ENCODE results near the gene BST2.
A peak's percentile ranks its signal among the peaks of the same experiment; 100 is the strongest.

The BST2 gene

GRCh38 chr19:17424743-17425365, 19.4 kb upstream of the BST2 start:
- H3K4me3 Mint-ChIP-seq = no peak overlapping the region
- H3K27me3 Mint-ChIP-seq = no peaks in the 10 kb centered on the region

GRCh38 chr19:17423429-17424208, 18.2 kb upstream of the BST2 start:
- Mint-ChIP-seq H3K4me3 (no peak overlapping the region), H3K9me3 (no peaks in the 10 kb centered on the region), H3K4me1 (ENCODE audit: low read depth) (peaks cover 17% of the 10 kb centered on the region), H3K27ac (no peak overlapping the region), H3K36me3 (ENCODE audit: low read depth) (no peaks in the 10 kb centered on the region), H3K27me3 (no peaks in the 10 kb centered on the region)

More at GRCh38 chr19:17424743-17425365, 19.4 kb upstream of the BST2 start:
- Mint-ChIP-seq H3K27ac (no peak overlapping the region), H3K9me3 (no peaks in the 10 kb centered on the region), H3K36me3 (ENCODE audit: low read depth) (no peaks in the 10 kb centered on the region), H3K4me1 (ENCODE audit: low read depth) (peaks cover 7% of the 10 kb centered on the region)

DNA sequence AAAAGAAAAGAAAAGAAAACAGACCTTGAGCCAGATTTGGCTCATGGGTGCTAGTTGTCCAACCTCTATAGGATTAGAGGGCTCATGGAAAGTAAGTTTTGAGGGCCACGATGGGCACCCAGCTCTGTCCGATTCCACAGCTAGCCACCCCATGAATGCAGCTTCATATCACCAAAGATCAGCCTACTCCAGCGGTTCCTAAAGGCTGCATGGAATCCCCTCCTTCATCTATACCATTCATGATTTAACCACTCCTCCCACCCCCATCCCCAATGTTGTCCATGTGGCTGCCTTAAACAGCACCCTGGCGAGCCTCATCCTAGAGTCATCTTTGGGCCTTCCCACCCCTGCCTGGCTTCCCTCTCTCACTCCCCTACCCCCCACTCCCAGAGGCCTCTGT, 16.5 kb upstream of the BST2 start:
- Mint-ChIP-seq H3K27ac (no peak overlapping the region), H3K27me3 (no peaks in the 10 kb centered on the region), H3K4me1 (ENCODE audit: low read depth) (peaks cover 18% of the 10 kb centered on the region), H3K36me3 (ENCODE audit: low read depth) (no peaks in the 10 kb centered on the region), H3K4me3 (no peak overlapping the region), H3K9me3 (no peaks in the 10 kb centered on the region)

DNA sequence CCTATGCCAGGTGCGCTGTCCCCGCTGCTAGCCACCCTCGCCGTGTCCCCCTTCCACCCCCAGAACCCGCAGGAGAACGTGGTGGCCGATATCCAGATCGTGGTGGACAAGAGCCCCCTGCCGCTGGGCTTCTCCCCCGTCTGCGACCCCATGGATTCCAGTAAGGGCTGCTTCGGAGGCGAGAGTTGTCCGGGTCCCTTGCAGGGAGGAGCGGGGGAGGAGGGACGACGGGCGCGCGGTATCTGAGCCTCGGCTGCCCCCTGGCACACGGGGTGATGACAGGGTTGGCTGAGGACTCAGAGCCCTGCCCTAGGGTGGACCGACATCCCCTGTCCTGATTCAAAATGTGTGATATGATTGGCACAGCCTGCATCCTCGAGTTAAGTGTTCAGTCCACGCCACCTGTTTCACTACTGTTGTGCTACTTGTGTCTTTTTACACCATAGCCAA, 15.1 kb upstream of the BST2 start:
- Mint-ChIP-seq H3K4me1 (ENCODE audit: low read depth) (peaks cover 18% of the 10 kb centered on the region), H3K36me3 (ENCODE audit: low read depth) (peaks cover 4% of the 10 kb centered on the region), H3K27me3 (no peaks in the 10 kb centered on the region), H3K4me3 (peak overlapping the region; percentile 92), H3K9me3 (no peaks in the 10 kb centered on the region), H3K27ac (peak overlapping the region; percentile 34)

DNA sequence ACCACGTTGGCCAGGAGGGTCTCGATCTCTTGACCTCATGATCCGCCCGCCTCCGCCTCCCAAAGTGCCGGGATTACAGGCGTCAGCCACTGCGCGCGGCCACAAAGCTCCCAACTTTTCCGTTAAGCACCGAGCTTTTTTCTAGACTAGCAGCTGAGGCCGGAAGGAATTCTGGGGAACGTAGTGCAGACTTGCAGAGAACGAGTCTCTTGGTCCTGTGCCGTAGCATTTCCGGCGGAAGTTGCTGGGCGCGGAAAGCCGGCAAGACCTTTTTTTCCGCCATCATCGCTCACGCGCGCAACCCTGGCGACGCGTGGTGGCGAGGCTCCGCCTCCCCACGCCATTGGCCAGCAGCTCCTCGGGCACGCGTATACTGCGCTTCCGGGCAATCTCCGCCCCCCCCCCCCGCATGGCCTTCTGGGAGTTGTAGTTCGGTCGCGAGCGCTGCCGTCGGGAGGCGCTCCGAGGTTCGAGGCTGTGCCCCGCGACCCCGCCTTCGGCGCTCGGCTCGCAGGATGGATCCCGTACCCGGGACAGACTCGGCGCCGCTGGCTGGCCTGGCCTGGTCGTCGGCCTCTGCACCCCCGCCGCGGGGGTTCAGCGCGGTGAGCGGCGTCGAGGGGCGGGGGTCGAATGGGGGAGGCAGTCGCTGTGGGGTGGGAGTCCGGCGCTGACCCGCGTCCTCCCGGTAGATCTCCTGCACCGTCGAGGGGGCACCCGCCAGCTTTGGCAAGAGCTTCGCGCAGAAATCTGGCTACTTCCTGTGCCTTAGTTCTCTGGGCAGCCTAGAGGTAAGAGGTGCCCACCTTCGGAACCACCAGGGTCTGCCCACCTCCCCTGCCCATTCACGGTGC, 14.4 kb upstream of the BST2 start, which contains the start of gene MVB12A:
Gene MVB12A (plus strand): TSS at position 427 of the 854 bp plus-strand sequence. CDS start 89 bp downstream, at position 516.
- Mint-ChIP-seq H3K36me3 (ENCODE audit: low read depth) (peaks cover 10% of the 10 kb centered on the region), H3K27ac (peak within 1 kb of the TSS; percentile 90), H3K9me3 (no peaks in the 10 kb centered on the region), H3K27me3 (no peaks in the 10 kb centered on the region), H3K4me1 (ENCODE audit: low read depth) (peaks cover 18% of the 10 kb centered on the region), H3K4me3 (peak within 1 kb of the TSS; percentile 92)

DNA sequence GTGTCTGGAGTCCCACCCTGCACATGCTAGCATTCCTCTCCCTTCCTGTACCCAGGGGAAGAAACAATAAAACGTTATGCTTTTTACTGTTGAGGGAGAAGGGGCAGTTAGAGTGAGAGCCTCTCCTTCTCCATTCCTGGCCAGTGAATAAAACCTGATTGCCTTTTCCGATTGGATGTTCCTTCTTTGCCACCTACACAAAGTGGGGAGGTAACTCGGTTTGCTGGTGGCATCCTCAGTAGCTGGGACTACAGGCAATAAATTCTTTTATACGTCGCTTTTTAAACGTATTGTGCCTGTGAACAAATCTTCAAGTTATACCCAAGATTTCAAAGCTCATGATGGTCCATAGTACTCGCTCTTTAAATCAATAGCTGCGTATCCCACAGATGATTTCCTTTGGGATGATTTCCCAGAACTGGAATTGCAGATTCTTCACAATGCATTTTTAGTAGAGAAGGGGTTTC, 13.8 kb upstream of the BST2 start:
- Mint-ChIP-seq H3K9me3 (no peaks in the 10 kb centered on the region), H3K4me1 (ENCODE audit: low read depth) (peaks cover 18% of the 10 kb centered on the region), H3K4me3 (peak overlapping the region; percentile 92), H3K27me3 (no peaks in the 10 kb centered on the region), H3K27ac (peak overlapping the region; percentile 90), H3K36me3 (ENCODE audit: low read depth) (peaks cover 10% of the 10 kb centered on the region)

- Mint-ChIP-seq H3K27ac (peak overlapping the region; percentile 90), H3K4me3 (peak overlapping the region; percentile 92), H3K4me1 (ENCODE audit: low read depth) (peaks cover 18% of the 10 kb centered on the region), H3K36me3 (ENCODE audit: low read depth) (peaks cover 10% of the 10 kb centered on the region), H3K27me3 (no peaks in the 10 kb centered on the region), H3K9me3 (no peaks in the 10 kb centered on the region)
Observed at GRCh38 chr19:17418710-17419109, 13.3 kb upstream of the BST2 start.

DNA sequence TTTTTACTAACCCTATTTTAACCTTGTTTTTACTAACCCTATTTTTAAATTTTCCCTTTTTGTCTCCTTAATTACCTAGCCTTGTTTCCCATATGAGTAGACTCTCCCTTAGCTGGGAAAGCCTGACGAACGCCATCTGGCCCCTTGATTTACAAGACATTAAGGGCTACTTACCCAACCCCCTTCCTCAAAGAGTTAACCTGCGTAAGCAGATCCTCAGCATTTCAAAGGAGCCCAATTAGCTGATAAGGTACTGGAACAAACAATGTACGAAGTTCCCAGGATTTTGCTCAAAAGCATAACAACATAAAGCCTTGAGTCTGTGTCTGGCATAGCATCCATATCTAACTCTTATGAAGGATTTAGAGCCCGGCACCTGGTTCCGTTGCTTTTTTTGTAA, 9.7 kb upstream of the BST2 start:
- Mint-ChIP-seq H3K9me3 (no peaks in the 10 kb centered on the region), H3K36me3 (ENCODE audit: low read depth) (peaks cover 17% of the 10 kb centered on the region), H3K4me3 (no peak overlapping the region), H3K27me3 (no peaks in the 10 kb centered on the region), H3K4me1 (ENCODE audit: low read depth) (peaks cover 20% of the 10 kb centered on the region), H3K27ac (peak overlapping the region; percentile 12)

DNA sequence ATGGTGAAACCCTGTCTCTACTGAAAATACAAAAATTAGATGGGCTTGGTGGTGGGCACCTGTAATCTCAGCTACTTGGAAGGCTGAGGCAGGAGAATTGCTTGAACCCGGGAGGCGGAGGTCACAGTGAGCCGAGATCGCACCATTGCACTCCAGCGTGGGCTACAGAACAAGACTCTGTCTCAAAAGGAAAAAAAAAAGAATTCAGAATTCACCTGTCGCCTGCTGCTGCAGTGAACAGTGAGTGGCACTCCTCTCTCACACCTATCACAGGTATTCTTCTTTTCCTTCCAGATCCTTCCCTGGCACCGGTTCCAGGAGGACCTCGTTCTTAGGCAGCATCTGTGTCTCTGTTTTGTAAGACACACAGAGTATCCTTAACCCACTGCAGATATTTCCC, 8.7 kb upstream of the BST2 start:
- no peak overlapping the region for H3K4me3 Mint-ChIP-seq
- no peaks in the 10 kb centered on the region for H3K27me3 Mint-ChIP-seq
- H3K36me3 Mint-ChIP-seq (ENCODE audit: low read depth) = peaks cover 17% of the 10 kb centered on the region
- no peaks in the 10 kb centered on the region for H3K9me3 Mint-ChIP-seq
- H3K27ac Mint-ChIP-seq = no peak overlapping the region
- H3K4me1 Mint-ChIP-seq (ENCODE audit: low read depth) = peaks cover 14% of the 10 kb centered on the region

- Mint-ChIP-seq H3K9me3 (no peaks in the 10 kb centered on the region), H3K27ac (no peak overlapping the region), H3K4me1 (ENCODE audit: low read depth) (peaks cover 18% of the 10 kb centered on the region), H3K27me3 (no peaks in the 10 kb centered on the region), H3K4me3 (no peak overlapping the region), H3K36me3 (ENCODE audit: low read depth) (peaks cover 22% of the 10 kb centered on the region)
Observed at GRCh38 chr19:17411801-17412200, 6.4 kb upstream of the BST2 start.

GRCh38 chr19:17409990-17410389, 4.6 kb upstream of the BST2 start:
- no peaks in the 10 kb centered on the region for H3K9me3 Mint-ChIP-seq
- peaks cover 13% of the 10 kb centered on the region for H3K36me3 Mint-ChIP-seq (ENCODE audit: low read depth)
- H3K4me1 Mint-ChIP-seq (ENCODE audit: low read depth) = peaks cover 28% of the 10 kb centered on the region
- H3K4me3 Mint-ChIP-seq = no peak overlapping the region
- no peaks in the 10 kb centered on the region for H3K27me3 Mint-ChIP-seq
- H3K27ac Mint-ChIP-seq = no peak overlapping the region

DNA sequence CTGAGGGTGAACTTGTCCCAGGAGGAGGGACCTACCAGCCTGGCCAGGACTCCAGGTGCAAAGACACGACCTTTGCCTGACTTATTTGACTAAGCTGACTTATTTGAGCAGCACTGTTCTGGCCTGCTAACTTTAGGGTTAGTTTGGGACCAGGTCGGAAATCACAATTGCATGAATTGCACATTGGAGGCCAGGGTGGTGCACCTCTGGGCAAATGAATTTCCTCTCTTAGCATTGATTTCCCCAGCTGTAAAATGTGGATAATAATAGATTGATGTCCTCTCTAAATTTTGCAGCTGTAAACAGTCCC, 1.4 kb upstream of the BST2 start:
- Mint-ChIP-seq H3K27me3 (no peaks in the 10 kb centered on the region), H3K9me3 (no peaks in the 10 kb centered on the region), H3K4me3 (peak overlapping the region; percentile 89), H3K36me3 (ENCODE audit: low read depth) (peaks cover 21% of the 10 kb centered on the region), H3K4me1 (ENCODE audit: low read depth) (peaks cover 23% of the 10 kb centered on the region), H3K27ac (peak overlapping the region; percentile 95)

DNA sequence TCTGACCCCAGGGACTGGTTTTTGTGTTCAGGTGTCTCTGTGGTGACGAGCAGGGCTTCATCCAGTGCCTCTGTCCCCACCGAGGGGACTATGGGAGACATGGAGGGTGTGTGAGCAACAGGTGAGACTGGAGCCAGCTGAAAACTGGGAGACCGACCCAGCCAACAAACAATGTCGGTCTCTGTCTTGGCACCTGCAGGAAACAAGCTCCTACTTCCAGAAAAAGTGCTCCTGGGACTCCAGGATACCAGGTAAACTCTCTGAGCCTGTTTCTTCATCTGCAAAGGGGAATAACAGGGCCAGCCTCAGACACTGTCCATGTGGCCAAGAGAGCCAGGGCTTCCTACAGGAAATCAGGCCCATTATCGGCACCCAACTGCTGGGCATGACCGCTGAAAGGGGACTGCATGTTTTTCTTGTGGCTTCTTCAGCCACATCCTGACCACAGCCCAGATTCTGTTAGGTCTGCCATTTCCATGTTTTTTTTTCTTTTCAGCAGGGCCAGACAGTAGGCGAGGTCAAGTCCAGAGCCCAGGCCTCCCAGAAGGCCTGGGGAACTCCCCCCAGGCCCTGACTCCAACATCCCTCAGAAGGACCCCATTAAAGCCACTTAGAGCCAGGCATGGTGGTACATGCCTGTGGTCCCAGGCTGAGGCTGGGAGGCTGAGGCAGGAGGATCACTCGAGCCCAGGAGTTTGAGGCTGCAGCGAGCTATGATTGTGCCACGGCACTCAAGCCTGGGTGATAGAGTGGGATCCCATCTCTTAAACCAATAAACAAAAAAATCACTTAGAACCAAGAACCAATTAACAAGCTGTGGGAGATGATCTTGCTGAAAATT, 836 bp upstream of the BST2 start:
- no peaks in the 10 kb centered on the region for H3K9me3 Mint-ChIP-seq
- peak overlapping the region; percentile 95 for H3K27ac Mint-ChIP-seq
- H3K4me1 Mint-ChIP-seq (ENCODE audit: low read depth) = peaks cover 26% of the 10 kb centered on the region
- H3K36me3 Mint-ChIP-seq (ENCODE audit: low read depth) = peaks cover 26% of the 10 kb centered on the region
- H3K4me3 Mint-ChIP-seq = peak overlapping the region; percentile 89
- no peaks in the 10 kb centered on the region for H3K27me3 Mint-ChIP-seq

DNA sequence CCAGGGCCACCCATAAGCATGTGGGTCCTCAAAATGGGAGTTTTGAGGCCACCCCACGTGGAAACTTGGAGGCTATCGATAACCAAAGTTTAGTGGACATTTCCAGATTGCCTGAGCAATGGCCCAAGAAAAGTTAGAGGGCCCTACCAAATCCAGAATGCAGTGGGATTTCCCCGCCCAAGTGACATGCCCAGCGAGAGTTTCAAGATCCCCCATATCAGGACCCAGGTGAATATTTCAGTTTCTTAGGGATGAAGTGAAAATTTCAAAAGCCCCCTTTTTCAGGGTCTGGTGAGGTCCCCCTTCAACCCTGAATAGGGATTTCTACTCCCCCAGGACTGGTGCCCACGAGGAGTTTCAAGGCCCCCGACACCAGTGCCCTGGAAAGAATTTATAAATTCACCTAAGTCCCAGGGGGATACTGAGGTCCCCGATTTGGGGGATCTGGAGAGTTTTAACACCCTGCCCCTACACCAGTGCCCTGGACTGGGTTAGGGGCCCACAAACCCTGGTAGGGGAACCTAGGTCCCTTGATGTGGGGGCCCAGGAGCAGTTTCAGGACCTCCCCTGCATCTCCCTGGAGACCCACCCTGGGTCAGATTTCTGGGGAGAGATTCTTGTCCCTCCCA, 695 bp downstream of the BST2 start:
- peak overlapping the region; percentile 95 for H3K27ac Mint-ChIP-seq
- H3K9me3 Mint-ChIP-seq = no peaks in the 10 kb centered on the region
- H3K27me3 Mint-ChIP-seq = no peaks in the 10 kb centered on the region
- H3K4me1 Mint-ChIP-seq (ENCODE audit: low read depth) = peaks cover 26% of the 10 kb centered on the region
- H3K36me3 Mint-ChIP-seq (ENCODE audit: low read depth) = peaks cover 26% of the 10 kb centered on the region
- peak overlapping the region; percentile 89 for H3K4me3 Mint-ChIP-seq
